ENCODE results near the gene ROBO1.
"Not testable (repeated sequence)": the region's sequence is repeated elsewhere in the genome, so short reads cannot be mapped to it uniquely, and the experiment has no call there.

ROBO1 gene
- total RNA-seq, result 0 to 4.0 (median 0.51) reads per million in 4 experiments

DNA sequence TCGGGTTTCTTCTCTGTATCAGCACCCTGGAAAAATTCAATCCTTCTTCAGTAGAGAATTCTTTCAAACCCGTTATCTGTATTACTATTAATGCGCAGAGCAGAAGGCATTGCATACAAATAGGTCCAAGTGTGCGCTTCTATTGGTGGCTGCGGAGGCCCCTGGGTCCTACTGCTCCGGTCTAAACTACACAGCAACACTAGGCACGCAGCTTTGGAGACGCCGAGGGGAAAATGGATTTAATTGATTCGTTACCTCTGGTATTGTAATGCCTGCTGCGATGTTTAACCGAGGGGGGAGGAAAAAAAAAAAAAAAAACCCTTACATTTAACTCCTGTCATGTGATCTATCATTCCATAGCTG is at the start of gene ROBO1:
TSS of gene ROBO1 (minus strand) at position 94 of the 363 bp plus-strand sequence.
- DNase-seq, result no peak

DNA sequence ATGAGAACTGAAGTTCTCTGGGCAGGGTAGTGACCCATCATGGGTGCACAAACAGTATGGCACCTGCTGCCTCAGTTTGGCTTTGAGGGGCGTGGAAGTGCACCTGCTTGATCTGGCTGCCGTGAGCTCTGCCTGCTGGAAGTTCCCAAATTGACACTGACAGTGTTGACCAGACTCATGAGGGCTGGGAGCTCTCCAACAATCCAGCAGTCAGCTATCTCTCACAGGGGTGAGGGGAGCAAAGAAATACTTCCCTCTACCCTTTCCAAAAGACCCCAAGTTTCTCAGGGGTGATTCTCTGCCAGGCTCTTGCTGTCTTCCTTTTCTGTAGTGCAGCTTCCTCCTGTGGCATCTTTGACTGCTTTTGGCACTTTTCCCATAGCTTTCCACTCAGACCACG is 49.4 kb upstream of the ROBO1 start:
- DNase-seq, result no peak

GRCh38 chr3:79815478-79815877 is 47.7 kb upstream of the ROBO1 start:
- DNase-seq, result no peak

DNA sequence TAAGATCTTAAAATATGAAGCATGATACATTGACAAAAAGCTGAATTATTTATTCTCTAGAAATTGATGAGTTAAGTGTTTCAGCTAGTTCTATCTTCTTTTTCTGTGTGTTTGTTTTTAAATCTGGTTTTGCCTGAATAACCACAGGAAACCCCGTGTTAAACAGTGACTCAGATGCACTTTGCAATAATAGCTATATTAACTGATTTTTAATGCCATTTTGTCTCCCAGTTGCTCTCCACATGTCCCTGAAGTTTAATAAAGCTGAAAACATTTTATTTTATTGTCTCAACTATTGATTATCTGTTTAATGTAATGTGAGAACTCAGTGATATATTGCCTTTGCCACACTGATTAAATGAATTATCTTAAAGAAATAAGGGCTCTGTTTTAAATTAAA is 42.8 kb upstream of the ROBO1 start:
- no peak for DNase-seq

DNA sequence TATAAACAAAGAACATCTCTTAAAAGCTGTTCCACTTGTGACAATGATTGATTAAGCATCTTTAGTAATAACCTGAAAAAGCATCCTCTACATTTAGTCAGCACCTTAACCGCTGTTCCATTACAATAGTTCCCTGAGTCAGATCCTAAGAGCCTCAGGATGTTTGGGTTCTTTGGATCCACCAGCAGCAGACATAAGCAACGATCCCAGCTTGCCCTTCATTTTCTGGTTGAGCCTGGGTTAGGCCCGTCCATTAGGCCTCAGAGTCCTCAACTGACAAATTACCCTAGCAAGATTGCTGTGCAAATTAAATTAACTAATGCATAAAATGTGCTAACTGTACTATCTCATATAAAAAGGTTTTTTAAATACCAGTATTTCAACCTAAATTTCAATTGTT is 42.3 kb upstream of the ROBO1 start:
- DNase-seq, result no peak

DNA sequence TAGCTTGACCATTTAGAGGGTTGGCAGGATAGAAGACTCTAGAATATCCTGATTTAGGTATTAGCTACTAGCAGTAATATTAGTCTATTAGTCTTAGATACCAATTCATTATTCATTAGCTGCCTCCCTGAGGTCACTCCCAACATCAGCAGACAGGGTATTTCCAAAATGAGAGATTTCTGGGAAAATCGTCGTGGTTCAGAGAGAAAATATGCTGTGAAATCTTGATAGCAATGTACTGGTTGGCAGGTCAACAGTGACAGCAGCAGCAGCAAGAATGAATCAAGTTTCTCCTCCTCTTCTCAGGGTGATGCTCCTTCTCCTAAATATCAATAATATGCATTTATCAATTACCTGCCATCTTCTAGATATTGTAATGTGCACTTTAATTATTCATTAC is 41.3 kb upstream of the ROBO1 start:
- DNase-seq, result no peak

GRCh38 chr3:79808515-79808914 is 40.7 kb upstream of the ROBO1 start:
- DNase-seq, result no peak

GRCh38 chr3:79790177-79790576 is 22.4 kb upstream of the ROBO1 start:
- DNase-seq, result not testable (repeated sequence)

GRCh38 chr3:79773291-79773690 is 5.5 kb upstream of the ROBO1 start:
- no peak for DNase-seq

GRCh38 chr3:79769229-79769628 is 1.4 kb upstream of the ROBO1 start:
- DNase-seq, result no peak

DNA sequence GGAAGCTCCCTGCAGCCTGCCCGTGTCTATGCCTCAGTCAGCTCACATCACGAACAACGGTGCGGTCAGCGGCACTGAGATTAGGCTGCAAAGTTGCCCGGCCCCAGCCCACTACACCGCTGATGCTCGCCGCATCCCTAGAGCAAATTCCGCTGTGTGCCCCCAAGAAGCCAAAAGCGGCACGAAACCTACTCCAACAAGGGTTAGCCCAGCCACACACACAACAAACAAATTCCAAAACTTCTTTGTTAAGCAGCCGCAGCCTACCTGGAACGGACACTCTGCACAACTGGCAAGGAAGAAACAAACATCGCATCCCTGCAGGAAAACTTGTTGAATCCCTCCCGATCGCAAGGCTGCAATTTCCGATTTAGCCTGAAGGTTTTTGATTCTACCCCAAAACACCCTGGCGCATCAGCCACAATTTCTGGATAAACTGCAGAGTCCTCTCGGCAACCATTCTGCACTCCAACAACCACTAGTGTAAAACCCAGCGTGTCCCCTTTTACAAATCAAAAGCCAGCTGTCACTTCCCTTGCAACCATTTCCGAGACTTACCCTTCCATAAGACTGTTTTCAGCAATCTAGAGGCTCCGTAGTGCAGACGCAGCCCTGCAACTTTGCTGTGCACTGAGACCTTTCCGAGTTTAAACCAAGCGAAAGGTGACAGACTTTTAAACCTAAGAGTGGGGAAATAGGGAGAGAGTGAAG is 449 bp downstream of the ROBO1 start:
- no peak for DNase-seq

- DNase-seq, result no peak
Measured at GRCh38 chr3:79766496-79767193, 1.2 kb downstream of the ROBO1 start.

DNA sequence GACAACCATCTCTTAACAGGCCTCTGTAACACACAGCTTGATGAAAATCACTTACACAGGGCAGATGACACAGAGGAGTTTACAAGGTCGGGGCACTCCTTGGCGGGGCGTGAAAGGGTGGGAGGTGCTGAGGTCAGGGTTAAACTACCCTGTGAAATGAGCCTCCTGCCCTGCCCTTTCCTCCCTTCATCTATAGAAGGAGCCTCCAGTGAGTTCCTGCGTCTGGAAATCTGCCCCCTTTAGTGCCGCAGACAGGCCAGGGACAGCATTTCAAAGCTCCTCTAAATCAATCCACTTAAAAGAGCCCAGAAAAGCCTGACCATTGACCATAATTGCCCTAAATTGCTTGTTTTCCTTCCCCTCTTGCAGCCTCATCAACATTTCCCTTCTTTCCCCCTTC is 1.9 kb downstream of the ROBO1 start:
- DNase-seq, result no peak

- DNase-seq, result no peak
Measured at GRCh38 chr3:79761441-79761840, 6.4 kb downstream of the ROBO1 start.

DNA sequence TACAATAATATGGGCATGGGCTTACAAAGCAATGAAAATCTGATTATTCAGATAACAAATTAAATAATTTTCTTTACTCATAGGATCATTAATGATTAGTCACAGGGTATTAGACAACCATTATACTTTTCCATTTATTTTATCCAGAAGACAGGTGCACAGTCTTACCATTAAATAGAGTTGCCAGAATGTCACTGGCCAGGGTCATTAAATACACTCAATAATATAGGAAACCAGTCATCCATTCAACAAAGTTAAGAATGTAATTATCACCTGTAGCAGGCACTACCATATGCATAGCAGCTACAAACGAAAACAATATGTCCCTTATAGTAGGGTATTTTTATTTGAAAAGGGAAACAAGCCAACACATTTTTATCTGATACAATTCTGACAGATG is 16.1 kb downstream of the ROBO1 start:
- no peak for DNase-seq

DNA sequence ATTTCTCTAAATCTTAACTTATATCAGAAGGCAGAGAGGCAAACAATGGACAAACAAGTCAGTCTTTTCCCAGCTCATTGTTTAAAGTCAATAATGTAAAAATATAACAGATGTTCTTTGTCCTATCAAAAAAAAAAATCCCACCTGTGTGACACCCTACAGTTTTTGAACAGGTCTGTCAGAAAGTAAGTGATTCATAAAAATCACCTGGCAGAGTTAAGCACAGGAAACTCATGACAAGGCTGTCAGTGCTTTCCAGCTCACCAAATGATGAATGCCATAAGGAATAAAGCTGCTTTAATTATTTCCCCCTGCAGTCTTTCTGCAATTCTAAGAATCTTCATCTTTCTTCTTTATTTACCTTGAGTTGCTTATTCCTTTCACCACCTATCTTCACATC is 30.3 kb downstream of the ROBO1 start:
- DNase-seq, result no peak

DNA sequence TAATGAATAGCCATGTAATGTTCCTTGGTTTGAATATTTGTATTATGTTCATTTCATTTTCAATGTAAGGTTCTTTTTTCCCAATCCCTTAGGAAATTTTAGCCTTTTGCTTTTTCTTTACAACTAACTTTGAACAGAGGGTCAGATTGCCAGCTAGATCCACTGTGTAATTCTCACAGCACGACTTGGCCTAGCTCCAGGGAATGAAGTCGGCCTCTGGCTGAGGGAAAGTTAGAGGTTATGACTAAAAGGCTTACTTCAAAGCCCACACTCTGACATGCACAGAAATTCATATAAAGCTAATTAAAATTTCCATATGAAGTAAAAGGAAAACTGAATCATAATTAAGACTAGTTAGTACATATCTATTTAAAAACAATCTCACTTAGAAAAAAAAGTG is 38.7 kb downstream of the ROBO1 start:
- DNase-seq, result no peak

DNA sequence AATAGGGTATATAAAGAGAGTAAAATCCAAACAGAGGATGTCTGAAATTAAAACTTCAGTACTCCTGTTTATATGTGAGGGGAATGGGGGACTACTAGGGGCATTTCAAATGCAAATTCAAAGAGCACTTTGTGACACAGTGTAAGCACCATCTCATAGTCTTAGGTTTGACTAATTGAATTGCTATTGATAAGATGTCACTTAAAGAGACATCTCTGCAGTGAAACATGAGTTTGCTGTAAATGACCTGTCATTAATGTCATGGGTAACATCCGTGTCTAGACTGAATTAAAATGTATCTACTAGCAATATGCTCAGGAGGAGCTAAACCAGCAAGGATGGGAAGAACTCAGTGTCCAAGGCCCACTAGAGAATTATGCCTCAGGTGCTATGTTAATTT is 41.0 kb downstream of the ROBO1 start:
- no peak for DNase-seq

DNA sequence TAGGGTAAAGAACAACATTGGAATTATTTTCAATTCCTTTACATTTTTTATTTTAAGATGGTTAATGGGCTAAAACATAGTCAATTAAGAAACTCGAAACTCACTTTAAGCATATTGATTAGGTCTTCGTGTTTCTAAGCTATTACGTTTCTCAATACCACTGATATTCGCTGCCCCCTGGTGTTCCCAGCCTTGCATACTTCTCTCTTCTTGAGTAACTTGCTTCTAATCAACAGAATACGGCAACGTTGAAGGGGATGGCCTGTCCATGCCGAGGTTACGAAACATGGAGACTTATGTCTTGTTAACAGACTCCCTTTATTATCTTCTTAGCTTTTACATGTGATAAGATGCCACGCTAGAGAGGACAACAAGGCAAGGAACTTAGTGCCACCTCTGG is 43.6 kb downstream of the ROBO1 start:
- no peak for DNase-seq

GRCh38 chr3:79690072-79690471 is 77.7 kb downstream of the ROBO1 start:
- DNase-seq, result no peak

GRCh38 chr3:79685108-79685507 is 82.7 kb downstream of the ROBO1 start:
- no peak for DNase-seq

DNA sequence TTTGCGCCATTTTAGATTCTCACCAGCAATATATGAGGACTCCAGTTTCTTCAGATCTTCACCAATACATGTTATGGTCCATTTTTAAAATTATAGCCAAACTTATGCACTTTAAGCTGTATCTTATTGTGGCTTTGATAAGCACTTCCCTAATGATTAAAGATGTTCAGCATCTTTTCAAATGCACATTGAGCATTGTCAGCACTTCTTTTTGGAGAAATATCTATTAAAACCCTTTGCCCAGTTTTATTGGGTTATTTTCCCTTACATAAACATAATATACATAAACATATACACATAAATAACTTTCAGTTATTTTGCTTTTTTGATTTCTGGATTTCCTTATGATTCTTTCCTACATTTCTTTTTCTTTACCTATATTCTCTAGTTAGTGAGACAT is 83.8 kb downstream of the ROBO1 start:
- DNase-seq, result no peak

DNA sequence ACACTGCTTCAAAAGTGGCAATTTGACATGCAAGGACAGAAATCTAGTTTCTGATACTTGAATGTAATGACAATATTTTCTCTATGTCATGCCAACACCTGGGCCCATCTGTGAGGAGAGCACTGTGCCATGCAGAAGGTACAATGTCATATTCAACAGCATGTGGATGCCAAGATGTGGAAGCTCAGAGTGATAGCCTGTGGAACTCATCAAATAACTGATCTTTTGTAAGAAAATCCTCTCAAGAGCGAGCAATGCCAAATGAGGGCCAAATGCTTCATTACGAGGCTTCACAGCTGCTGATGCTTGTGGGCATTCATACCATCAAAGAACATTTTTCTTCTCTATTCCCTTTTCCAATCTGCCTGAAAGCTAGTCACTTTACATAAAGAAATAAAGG is 95.1 kb downstream of the ROBO1 start:
- DNase-seq, result no peak

DNA sequence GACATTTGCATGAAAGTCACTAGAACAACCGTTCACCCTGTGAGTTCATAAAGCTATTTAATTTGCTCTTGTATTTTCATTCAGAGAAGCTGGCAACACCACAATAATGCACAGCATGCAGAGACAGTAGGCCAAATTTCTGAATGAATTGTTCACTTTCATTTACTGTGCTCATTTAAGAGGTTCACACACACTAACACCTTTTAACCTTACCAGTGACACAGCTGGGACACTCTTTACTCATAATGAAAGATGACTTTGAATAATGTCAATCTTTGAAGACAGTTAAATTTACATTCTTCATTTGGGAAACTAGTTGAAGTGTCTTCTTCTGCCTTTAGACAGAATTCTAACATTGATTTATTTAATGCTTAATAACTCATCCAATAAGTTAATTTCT is 95.7 kb downstream of the ROBO1 start:
- DNase-seq, result no peak

DNA sequence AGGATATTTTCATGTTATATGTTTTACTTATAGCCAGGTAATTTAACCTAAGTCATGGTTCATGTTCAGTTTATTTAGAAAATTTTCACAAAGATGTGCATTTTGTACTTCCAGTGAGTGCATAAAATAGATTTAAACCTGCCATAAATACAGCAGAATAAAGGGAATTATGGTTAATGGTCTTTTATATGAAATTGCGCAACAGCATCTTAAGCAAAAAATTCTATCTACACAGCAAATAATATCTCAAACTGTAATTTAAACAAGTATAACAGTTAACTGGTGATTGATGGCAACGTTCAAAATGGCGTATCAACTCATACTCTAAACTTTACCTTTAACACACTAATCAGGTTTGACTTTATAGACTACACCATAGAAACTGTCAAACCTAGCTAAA is 97.6 kb downstream of the ROBO1 start:
- no peak for DNase-seq

Measured in effector CD8-positive, alpha-beta T cell (primary cell).